B cell (primary cell): Measurements from ENCODE around the gene NPEPL1. TPM values are rescaled to one million over a fixed set of nuclear protein-coding genes. Genes with fewer than 3 reads are reported as not detected.

ENCODE experiments used
- ATAC-seq: fragments of 200-7000 bp; cut with Tn5 transposase; one replicate; pipeline ENCODE4 v1.10.0; 2021; ENCODE audit warnings: low read depth, mild to moderate bottlenecking, moderate number of reproducible peaks, moderate library complexity
- CTCF ChIA-PET: fragments of 350-600 bp; sonication (Branson Sonifier 250); formaldehyde crosslinking; loops from one replicate; lab custom pipeline; 2021; ENCODE audit warnings: antibody characterized with exemption, inconsistent platforms; lab: Charles Lee
- POLR2A ChIA-PET: fragments of 350-600 bp; sonication (Branson Sonifier 250); formaldehyde crosslinking; loops from one replicate; lab custom pipeline; 2021; ENCODE audit warnings: antibody characterized with exemption; lab: Charles Lee
- DNase-seq: peaks from one replicate; pipeline ENCODE4 v3.0.0; 2013
- H2AFZ ChIP-seq: 2 replicates; pipeline ENCODE4 v1.6.1; 2012; ENCODE audit warnings: mild to moderate bottlenecking, low read depth, low read length; ENCODE audit not compliant: insufficient read depth, poor library complexity, severe bottlenecking
- H3K27ac ChIP-seq, 2 donors: 1 replicate in 1 of 2; 2 replicates in 1 of 2; pipeline ENCODE4 v1.5.1; 2012 to 2013; ENCODE audit warnings: low read length in 2 of 2, mild to moderate bottlenecking in 2 of 2, moderate library complexity in 1 of 2
- H3K27me3 ChIP-seq, 4 experiments: fragments of 200-600 bp in 1 of 4; sonication (generic) in 1 of 4; replicated peaks in 1 of 4; 1 replicate in 2 of 4; 2 replicates in 2 of 4; pipeline versions ENCODE4 v1.6.1 to v1.7.0; 2013 to 2016; ENCODE audit warnings: low read length in 3 of 4, mild to moderate bottlenecking in 2 of 4, mixed read lengths in 1 of 4, moderate library complexity in 1 of 4; ENCODE audit not compliant: insufficient read depth in 4 of 4, control insufficient read depth in 3 of 4; ENCODE audit errors: control extremely low read depth in 1 of 4
- H3K36me3 ChIP-seq, 2 experiments: replicated peaks in 1 of 2; 1 replicate in 1 of 2; 2 replicates in 1 of 2; pipeline versions ENCODE4 v1.6.1 to v1.7.1; 2013; ENCODE audit warnings: low read length in 1 of 2; ENCODE audit not compliant: insufficient read depth in 2 of 2, control insufficient read depth in 1 of 2; ENCODE audit errors: control extremely low read depth in 1 of 2, extremely low read depth in 1 of 2
- H3K4me1 ChIP-seq, 2 donors: fragments of 200-600 bp in 1 of 2; sonication (generic) in 1 of 2; 1 replicate in 1 of 2; 2 replicates in 1 of 2; pipeline versions ENCODE4 v1.5.1 to v1.6.1; 2013 to 2017; ENCODE audit warnings: low read length in 2 of 2; ENCODE audit not compliant: control insufficient read depth in 2 of 2, insufficient read depth in 2 of 2
- H3K4me2 ChIP-seq: replicated peaks from 2 replicates; pipeline ENCODE3; 2012; ENCODE audit warnings: mild to moderate bottlenecking, low read depth, low read length; ENCODE audit not compliant: poor library complexity, severe bottlenecking
- H3K4me3 ChIP-seq, 5 experiments: fragments of 200-600 bp in 1 of 5; sonication (generic) in 1 of 5; 1 replicate in 3 of 5; 2 replicates in 2 of 5; pipeline versions ENCODE4 v1.5.1 to v1.7.0; 2011 to 2016; ENCODE audit warnings: low read length in 4 of 5, mild to moderate bottlenecking in 4 of 5, low read depth in 2 of 5, control low read depth in 1 of 5, moderate library complexity in 1 of 5; ENCODE audit not compliant: insufficient read depth in 1 of 5; ENCODE audit errors: control extremely low read depth in 1 of 5, extremely low read depth in 1 of 5
- H3K79me2 ChIP-seq: fragments of 200-600 bp; sonication (generic); one replicate; pipeline ENCODE4 v1.6.0; 2016; ENCODE audit warnings: low read length; ENCODE audit not compliant: control insufficient read depth, insufficient read depth
- H3K9ac ChIP-seq: fragments of 200-600 bp; sonication (generic); 2 replicates; pipeline ENCODE4 v1.6.1; 2017; ENCODE audit warnings: mild to moderate bottlenecking, low read length, moderate library complexity
- H3K9me3 ChIP-seq, 3 donors: one replicate each; pipeline versions ENCODE4 v1.6.1 to v1.7.1; 2013; ENCODE audit warnings: low read length in 2 of 3; ENCODE audit not compliant: control insufficient read depth in 2 of 3, insufficient read depth in 1 of 3; ENCODE audit errors: control extremely low read depth in 1 of 3
- H4K20me1 ChIP-seq: 2 replicates; pipeline ENCODE4 v1.6.0; 2012; ENCODE audit warnings: mild to moderate bottlenecking, low read length; ENCODE audit not compliant: insufficient read depth, control insufficient read depth, poor library complexity, severe bottlenecking
- H3K27ac Mint-ChIP-seq: one replicate; pipeline ENCODE4 v1.8.0; 2021; ENCODE audit warnings: mixed read lengths
- H3K27me3 Mint-ChIP-seq: one replicate; pipeline ENCODE4 v1.8.0; 2021; ENCODE audit warnings: mixed read lengths
- H3K4me1 Mint-ChIP-seq: one replicate; pipeline ENCODE4 v1.8.0; 2021; ENCODE audit warnings: mixed read lengths
- H3K4me3 Mint-ChIP-seq: one replicate; pipeline ENCODE4 v1.8.0; 2021; ENCODE audit warnings: mixed read lengths
- H3K9me3 Mint-ChIP-seq: one replicate; pipeline ENCODE4 v1.8.0; 2022; ENCODE audit warnings: mixed read lengths; ENCODE audit not compliant: insufficient read depth
- EZH2 ChIP-seq: IDR thresholded peaks from 2 replicates; pipeline ENCODE4 v1.6.1; 2012; ENCODE audit warnings: borderline replicate concordance, low read depth, mild to moderate bottlenecking, moderate library complexity, low read length; ENCODE audit not compliant: insufficient read depth, poor library complexity, severe bottlenecking
- WGBS: methylation state at CpG from one replicate; pipeline ENCODE4 v1.1.5; 2013; ENCODE audit warnings: missing lambda C conversion rate; ENCODE audit not compliant: insufficient coverage; 5-methylcytosine and 5-hydroxymethylcytosine counted together
- intact Hi-C: fragments of 100-400 bp; cut with micrococcal nuclease; formaldehyde crosslinking; loops from one replicate; pipeline ENCODE4 v1.10.0; 2022
- polyA plus RNA-seq: library from polyadenylated mRNA; depleted of rRNA; stranded (reverse); fragments of >200 nt; gene quantifications from 2 replicates; pipeline ENCODE4 v1.2.3, GENCODE V29; 2012
- total RNA-seq, 2 donors: library from RNA; stranded (reverse); fragments of 120-200 nt in 1 of 2; gene quantifications; 1 replicate in 1 of 2; 2 replicates in 1 of 2; pipeline versions ENCODE4 v1.2.3 to v1.2.4, GENCODE V29; 2013 to 2022
- TF ChIP-seq, protein P1 (sequence below): fragments of 200-600 bp; IDR thresholded peaks from one replicate; pipeline ENCODE4 v1.8.0; 2022; ENCODE audit warnings: antibody characterized with exemption, mild to moderate bottlenecking

NPEPL1 gene
- total and polyA plus RNA-seq, 2 donors (not counting 1 experiment from before 2014, with no cell fraction given) = 34.3 to 45.1 TPM

- no peak overlapping the region for H3K4me3 ChIP-seq
- ATAC-seq (no peak), DNase-seq (no peak)
- intact Hi-C loops = no loop called here
- Mint-ChIP-seq H3K27me3 (no peaks in the 10 kb centered on the region), H3K9me3 (no peaks in the 10 kb centered on the region), H3K4me3 (no peak overlapping the region), H3K4me1 (no peaks in the 10 kb centered on the region), H3K27ac (no peak overlapping the region)
- no peaks in the 10 kb centered on the region for H3K9me3 ChIP-seq
- WGBS = 94% methylated on average over 21 of the region's 28 CpGs
- H3K9ac ChIP-seq = no peak overlapping the region
- H3K36me3 ChIP-seq = peaks cover 0 to 20% of the 10 kb centered on the region in 2 experiments
- TF ChIP-seq, protein P1, sequence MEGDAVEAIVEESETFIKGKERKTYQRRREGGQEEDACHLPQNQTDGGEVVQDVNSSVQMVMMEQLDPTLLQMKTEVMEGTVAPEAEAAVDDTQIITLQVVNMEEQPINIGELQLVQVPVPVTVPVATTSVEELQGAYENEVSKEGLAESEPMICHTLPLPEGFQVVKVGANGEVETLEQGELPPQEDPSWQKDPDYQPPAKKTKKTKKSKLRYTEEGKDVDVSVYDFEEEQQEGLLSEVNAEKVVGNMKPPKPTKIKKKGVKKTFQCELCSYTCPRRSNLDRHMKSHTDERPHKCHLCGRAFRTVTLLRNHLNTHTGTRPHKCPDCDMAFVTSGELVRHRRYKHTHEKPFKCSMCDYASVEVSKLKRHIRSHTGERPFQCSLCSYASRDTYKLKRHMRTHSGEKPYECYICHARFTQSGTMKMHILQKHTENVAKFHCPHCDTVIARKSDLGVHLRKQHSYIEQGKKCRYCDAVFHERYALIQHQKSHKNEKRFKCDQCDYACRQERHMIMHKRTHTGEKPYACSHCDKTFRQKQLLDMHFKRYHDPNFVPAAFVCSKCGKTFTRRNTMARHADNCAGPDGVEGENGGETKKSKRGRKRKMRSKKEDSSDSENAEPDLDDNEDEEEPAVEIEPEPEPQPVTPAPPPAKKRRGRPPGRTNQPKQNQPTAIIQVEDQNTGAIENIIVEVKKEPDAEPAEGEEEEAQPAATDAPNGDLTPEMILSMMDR = no peak
- TF ChIP-seq EZH2 = no peak
- ChIA-PET CTCF (no interaction called here), POLR2A (no interaction called here)
- H4K20me1 ChIP-seq = no peaks in the 10 kb centered on the region
- H3K27ac ChIP-seq = no peak overlapping the region
- H2AFZ ChIP-seq = no peak overlapping the region
- H3K27me3 ChIP-seq = no peaks in the 10 kb centered on the region
- H3K4me2 ChIP-seq = no peak overlapping the region
- H3K79me2 ChIP-seq = no peaks in the 10 kb centered on the region
- no peaks in the 10 kb centered on the region for H3K4me1 ChIP-seq
Measured at GRCh38 chr20:58702859-58703648, 10.5 kb downstream of the NPEPL1 start.

DNA sequence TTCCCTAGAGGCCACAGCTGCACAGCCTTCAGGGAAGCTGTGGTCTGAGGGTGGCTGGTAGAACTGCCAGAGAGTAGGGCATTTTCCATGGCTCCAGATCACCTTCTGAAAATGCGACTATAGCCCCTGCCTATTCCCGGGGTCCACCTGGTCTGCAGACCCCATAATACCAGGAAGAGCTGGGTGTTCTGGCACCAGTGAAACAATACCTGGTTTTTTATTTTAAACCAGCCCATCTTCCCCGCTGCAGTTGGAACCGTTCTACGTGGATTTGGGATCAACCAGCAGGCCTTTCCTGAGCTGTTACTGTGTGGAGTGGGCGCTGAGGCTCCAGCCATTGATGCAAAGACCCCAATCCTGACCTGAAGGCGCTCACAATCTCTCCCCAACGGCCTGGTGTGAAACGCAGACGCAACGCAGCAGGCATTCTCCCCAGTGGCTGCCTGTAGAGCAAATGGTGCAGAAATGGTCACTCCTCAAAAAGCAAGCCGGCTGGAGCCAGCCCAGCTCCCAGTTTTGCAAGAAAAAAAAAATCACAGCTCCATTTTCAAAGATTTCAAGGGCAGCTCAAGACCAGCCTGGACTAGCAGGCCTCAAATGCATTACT, 11.3 kb downstream of the NPEPL1 start:
- Histone ChIP-seq H3K4me2 (no peak overlapping the region), H3K79me2 (no peaks in the 10 kb centered on the region), H3K27ac (no peak overlapping the region), H3K9ac (no peak overlapping the region), H3K4me1 (no peaks in the 10 kb centered on the region), H3K9me3 (no peaks in the 10 kb centered on the region), H4K20me1 (no peaks in the 10 kb centered on the region), H3K4me3 (no peak overlapping the region), H3K36me3 (peaks cover 0 to 20% of the 10 kb centered on the region in 2 experiments), H2AFZ (no peak overlapping the region), H3K27me3 (no peaks in the 10 kb centered on the region)
- no peak overlapping the region for H3K4me3 Mint-ChIP-seq
- no peaks in the 10 kb centered on the region for H3K27me3 Mint-ChIP-seq
- ChIA-PET POLR2A (no interaction called here), CTCF (no interaction called here)
- TF ChIP-seq, protein P1 = no peak
- TF ChIP-seq EZH2 = no peak
- ATAC-seq (no peak), DNase-seq (no peak)
- no peaks in the 10 kb centered on the region for H3K9me3 Mint-ChIP-seq
- WGBS = 93% methylated on average over 12 of the region's 12 CpGs
- intact Hi-C loops = no loop called here
- H3K27ac Mint-ChIP-seq = no peak overlapping the region
- no peaks in the 10 kb centered on the region for H3K4me1 Mint-ChIP-seq
